Activated T-cell treated with anti-CD3 and anti-CD28 coated beads for 1 hour (primary cell): ENCODE results near the gene IKZF2.

Source experiments
- DNase-seq: peaks from one replicate; pipeline ENCODE4 v3.0.0-alpha.2; 2020; ENCODE audit warnings: low read depth

The IKZF2 gene

GRCh38 chr2:212958133-212958532, 193.3 kb downstream of the IKZF2 start:
- no peak for DNase-seq

GRCh38 chr2:212957624-212958023, 193.8 kb downstream of the IKZF2 start:
- DNase-seq = no peak

DNA sequence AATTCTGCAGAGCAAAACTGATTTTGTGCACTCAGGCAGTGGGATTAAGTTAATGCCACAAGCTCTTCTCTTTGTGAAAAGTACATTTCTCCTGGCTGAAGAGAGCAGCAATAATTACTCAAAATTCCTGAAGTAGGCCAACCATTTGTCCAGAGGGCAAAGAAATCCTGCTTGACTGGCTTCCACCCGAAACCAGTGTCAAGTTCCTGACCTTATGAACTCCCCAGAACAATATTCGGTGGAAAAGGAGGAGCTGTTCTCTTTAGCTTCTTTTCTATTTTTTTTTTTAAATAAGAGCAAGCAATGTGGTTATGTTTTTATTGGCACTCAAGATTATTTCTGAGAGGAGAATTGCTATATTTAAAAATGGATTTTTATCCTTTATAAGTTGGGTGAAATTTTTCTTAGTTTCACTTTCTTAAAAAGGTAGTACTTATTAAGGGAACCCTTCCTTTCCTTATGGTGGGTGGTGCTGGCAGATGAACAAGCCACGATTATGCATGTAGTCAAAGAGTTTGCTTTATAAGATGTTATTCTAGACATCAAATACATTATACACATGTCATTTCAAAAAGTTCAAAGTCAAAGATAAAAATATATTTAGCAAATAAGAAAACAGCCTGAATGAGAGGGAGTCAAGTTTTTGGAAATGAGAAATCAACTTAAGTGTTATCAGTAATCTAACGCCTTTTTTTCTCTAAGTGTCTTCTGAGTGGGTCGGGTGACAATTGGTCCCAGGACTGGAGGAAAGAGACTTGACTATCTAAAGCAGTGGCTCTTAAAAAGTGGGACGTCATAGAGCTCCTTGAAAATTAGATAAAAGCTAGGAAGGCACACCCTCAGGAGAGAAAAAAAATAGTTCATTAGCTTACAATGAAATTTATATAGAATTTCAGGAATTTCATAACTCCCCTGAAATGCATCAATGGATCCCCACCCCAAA, 194.5 kb downstream of the IKZF2 start:
- DNase-seq = no peak

DNA sequence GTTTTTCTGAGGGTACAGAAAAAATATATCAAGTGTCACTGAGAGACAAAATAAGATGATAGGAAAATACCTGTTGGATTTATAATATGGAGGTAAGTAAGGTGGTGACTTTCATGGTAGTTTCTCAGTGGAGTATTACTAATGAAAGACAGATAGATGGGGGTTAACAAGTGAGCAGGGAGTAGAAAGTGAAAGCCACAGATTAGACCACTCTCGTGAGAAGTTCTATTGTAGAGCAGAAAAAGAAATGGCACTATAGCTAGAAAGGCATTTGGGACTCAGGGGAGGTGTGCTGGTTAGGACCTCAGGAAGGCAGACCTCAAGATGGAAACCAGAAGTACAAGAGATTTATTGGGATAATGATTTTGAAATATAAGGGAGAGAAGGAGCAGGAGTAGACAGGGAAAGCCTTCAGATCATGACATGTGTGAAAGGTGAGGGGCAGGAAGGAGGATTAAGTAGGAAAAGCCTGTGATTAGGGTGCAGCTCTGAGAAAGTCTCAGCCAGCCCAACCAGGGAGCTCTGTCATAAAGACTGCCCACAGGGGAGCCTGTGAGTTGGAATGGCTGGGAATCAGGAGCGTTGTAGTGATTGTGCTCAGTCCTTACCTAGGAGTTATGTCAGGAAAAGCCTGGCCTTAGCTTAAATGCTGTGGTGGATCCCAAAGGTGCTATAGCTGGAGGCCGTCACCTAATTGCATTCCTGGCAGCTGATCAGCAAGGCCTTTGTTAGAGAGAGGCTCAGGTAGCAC, 198.1 kb downstream of the IKZF2 start:
- DNase-seq = no peak

GRCh38 chr2:212949786-212950185, 201.6 kb downstream of the IKZF2 start:
- no peak for DNase-seq
